H1 (cell line): ENCODE results near the gene CCDC191. TPM values are rescaled to one million over a fixed set of nuclear protein-coding genes. Genes with fewer than 3 reads are reported as not detected.

Experiments
- CTCF ChIA-PET: fragments of 300-600 bp; sonication (Branson Sonifier 250); formaldehyde crosslinking; loops from one replicate; lab custom pipeline; 2021; ENCODE audit not compliant: partially characterized antibody; lab: Charles Lee
- POLR2A ChIA-PET: fragments of 300-600 bp; sonication (Branson Sonifier 250); formaldehyde crosslinking; loops from one replicate; lab custom pipeline; 2021; ENCODE audit warnings: inconsistent platforms; ENCODE audit not compliant: partially characterized antibody; lab: Charles Lee
- DNase-seq, 2 experiments: peaks; one replicate each; pipeline versions ENCODE4 v3.0.0 to v3.0.0-alpha.2; 2010 to 2022; ENCODE audit warnings: low spot score in 2 of 2, low read depth in 1 of 2, mixed read lengths in 1 of 2
- FAIRE-seq: peaks from 2 replicates; lab custom pipeline; 2011; peaks lifted over from hg19 to GRCh38; lab: Jason Lieb, UNC
- H2AFZ ChIP-seq: 2 replicates; pipeline ENCODE4 v1.8.1; 2012; ENCODE audit warnings: low read length, inconsistent platforms
- H2AK5ac ChIP-seq: 2 replicates; pipeline ENCODE4 v1.6.1; 2013; ENCODE audit warnings: low read depth, low read length
- H2BK120ac ChIP-seq: replicated peaks from 2 replicates; pipeline ENCODE3; 2013; ENCODE audit warnings: low read depth, low read length, inconsistent platforms
- H2BK12ac ChIP-seq: 2 replicates; pipeline ENCODE4 v1.6.1; 2013; ENCODE audit warnings: low read depth, low read length
- H2BK15ac ChIP-seq: 2 replicates; pipeline ENCODE4 v1.6.1; 2013; ENCODE audit warnings: low read length
- H2BK20ac ChIP-seq: 2 replicates; pipeline ENCODE4 v1.6.1; 2013; ENCODE audit warnings: low read length
- H2BK5ac ChIP-seq: 2 replicates; pipeline ENCODE4 v1.6.1; 2013; ENCODE audit warnings: low read depth, low read length
- H3K14ac ChIP-seq: 2 replicates; pipeline ENCODE4 v1.6.1; 2013; ENCODE audit warnings: inconsistent platforms; ENCODE audit not compliant: insufficient read length
- H3K18ac ChIP-seq: 2 replicates; pipeline ENCODE4 v1.6.1; 2013; ENCODE audit warnings: low read length; ENCODE audit errors: extremely low read depth
- H3K23ac ChIP-seq: 2 replicates; pipeline ENCODE4 v1.6.1; 2013; ENCODE audit warnings: inconsistent platforms; ENCODE audit not compliant: insufficient read length
- H3K23me2 ChIP-seq: 2 replicates; pipeline ENCODE4 v1.6.1; 2013; ENCODE audit warnings: low read depth, low read length
- H3K27ac ChIP-seq: 2 replicates; pipeline ENCODE4 v1.6.1; 2011; ENCODE audit warnings: low read depth, low read length, inconsistent platforms
- H3K27me3 ChIP-seq, 4 experiments: replicated peaks in 1 of 4; 1 replicate in 1 of 4; 2 replicates in 3 of 4; pipeline versions ENCODE4 v1.6.1 to v1.8.1; 2011 to 2013; ENCODE audit warnings: low read length in 3 of 4, mild to moderate bottlenecking in 3 of 4, inconsistent platforms in 2 of 4, mixed read lengths in 2 of 4, moderate library complexity in 1 of 4; ENCODE audit not compliant: control insufficient read depth in 3 of 4, insufficient read depth in 3 of 4; ENCODE audit errors: extremely low read depth in 1 of 4
- H3K36me3 ChIP-seq, 4 experiments: 2 replicates each; pipeline versions ENCODE4 v1.6.1 to v1.8.1; 2011 to 2013; ENCODE audit warnings: mild to moderate bottlenecking in 4 of 4, low read length in 3 of 4, moderate library complexity in 2 of 4, control low read depth in 1 of 4, inconsistent platforms in 1 of 4; ENCODE audit not compliant: insufficient read depth in 4 of 4, control insufficient read depth in 2 of 4
- H3K4ac ChIP-seq: replicated peaks from 2 replicates; pipeline ENCODE3; 2013; ENCODE audit warnings: low read length, low read depth, mixed read lengths, inconsistent platforms; ENCODE audit not compliant: insufficient read length
- H3K4me1 ChIP-seq, 4 experiments: replicated peaks in 1 of 4; 1 replicate in 1 of 4; 2 replicates in 3 of 4; pipeline versions ENCODE4 v1.6.1 to v1.8.1; 2011 to 2013; ENCODE audit warnings: low read length in 3 of 4, inconsistent platforms in 2 of 4, mixed read lengths in 1 of 4; ENCODE audit not compliant: insufficient read depth in 4 of 4, control insufficient read depth in 3 of 4
- H3K4me2 ChIP-seq, 2 experiments: 2 replicates each; pipeline versions ENCODE4 v1.6.1 to v1.8.1; 2011 to 2013; ENCODE audit warnings: low read depth in 2 of 2, low read length in 2 of 2, control low read depth in 1 of 2, inconsistent platforms in 1 of 2, mild to moderate bottlenecking in 1 of 2; ENCODE audit not compliant: insufficient read depth in 1 of 2
- H3K4me3 ChIP-seq, 4 experiments: fragments of 200-600, 300-600 bp in 1 of 4; sonication (generic), shearing (Covaris generic), sonication (Bioruptor Twin) in 1 of 4; 2 replicates each; pipeline versions ENCODE4 v1.5.1 to v1.8.1; 2011 to 2016; ENCODE audit warnings: low read length in 4 of 4, low read depth in 3 of 4, control low read depth in 2 of 4, inconsistent platforms in 2 of 4, mild to moderate bottlenecking in 2 of 4, mixed read lengths in 1 of 4, moderate library complexity in 1 of 4; ENCODE audit not compliant: insufficient read depth in 2 of 4; ENCODE audit errors: extremely low read depth in 1 of 4
- H3K56ac ChIP-seq: replicated peaks from 2 replicates; pipeline ENCODE3; 2013; ENCODE audit warnings: low read depth, mild to moderate bottlenecking, mixed read lengths, low read length, inconsistent platforms; ENCODE audit not compliant: insufficient read length
- H3K79me1 ChIP-seq: 2 replicates; pipeline ENCODE4 v1.6.1; 2013; ENCODE audit warnings: low read depth, low read length, control low read depth
- H3K79me2 ChIP-seq, 2 experiments: 2 replicates each; pipeline versions ENCODE4 v1.6.1 to v1.8.1; 2012 to 2013; ENCODE audit warnings: low read length in 2 of 2, mild to moderate bottlenecking in 2 of 2, inconsistent platforms in 1 of 2; ENCODE audit not compliant: insufficient read depth in 2 of 2, control insufficient read depth in 1 of 2
- H3K9ac ChIP-seq, 4 experiments: replicated peaks in 1 of 4; 1 replicate in 1 of 4; 2 replicates in 3 of 4; pipeline versions ENCODE4 v1.6.1 to v1.8.1; 2011 to 2013; ENCODE audit warnings: low read depth in 3 of 4, low read length in 3 of 4, control low read depth in 2 of 4, mild to moderate bottlenecking in 2 of 4, moderate library complexity in 2 of 4, inconsistent platforms in 1 of 4; ENCODE audit errors: extremely low read depth in 1 of 4
- H3K9me3 ChIP-seq, 2 experiments: 2 replicates each; pipeline versions ENCODE4 v1.6.1 to v1.8.1; 2012 to 2013; ENCODE audit warnings: mild to moderate bottlenecking in 2 of 2, moderate library complexity in 2 of 2, control low read depth in 1 of 2, inconsistent platforms in 1 of 2, low read depth in 1 of 2, low read length in 1 of 2, mixed read lengths in 1 of 2; ENCODE audit not compliant: insufficient read depth in 2 of 2
- H4K20me1 ChIP-seq, 2 experiments: replicated peaks in 1 of 2; 2 replicates each; pipeline versions ENCODE3 to v1.8.1; 2011 to 2013; ENCODE audit warnings: inconsistent platforms in 2 of 2, low read length in 2 of 2, mild to moderate bottlenecking in 1 of 2; ENCODE audit not compliant: insufficient read depth in 2 of 2, control insufficient read depth in 1 of 2
- H4K5ac ChIP-seq: 2 replicates; pipeline ENCODE4 v1.6.1; 2013; ENCODE audit warnings: low read length, low read depth, mixed read lengths, inconsistent platforms; ENCODE audit not compliant: insufficient read length
- H4K8ac ChIP-seq: 2 replicates; pipeline ENCODE4 v1.8.0; 2013; ENCODE audit warnings: mild to moderate bottlenecking, moderate library complexity, low read length, inconsistent platforms; ENCODE audit not compliant: insufficient read depth; ENCODE audit errors: extremely low read depth
- H4K91ac ChIP-seq: replicated peaks from 2 replicates; pipeline ENCODE3; 2013; ENCODE audit warnings: low read length, mixed read lengths, inconsistent platforms; ENCODE audit not compliant: insufficient read length
- CBX8 ChIP-seq: fragments of 300-800, 300-1000 bp; sonication (generic); IDR thresholded peaks from 2 replicates; pipeline ENCODE4 v1.7.1; 2016; ENCODE audit warnings: low read depth, low read length, borderline replicate concordance
- GABPA ChIP-seq: IDR thresholded peaks from 2 replicates; pipeline ENCODE4 v1.6.1; 2011; ENCODE audit warnings: mild to moderate bottlenecking, low read length, moderate library complexity, borderline replicate concordance; ENCODE audit not compliant: insufficient read depth
- KDM1A ChIP-seq: fragments of 200-600, 300-600 bp; sonication (generic); IDR thresholded peaks from 2 replicates; pipeline ENCODE4 v1.7.1; 2016; ENCODE audit warnings: mild to moderate bottlenecking, low read length, borderline replicate concordance
- WGBS, 2 experiments: shearing (Covaris generic) in 1 of 2; methylation state at CpG; one replicate each; pipeline versions ENCODE4 v1.1.6 to v1.1.7; 2013 to 2015; ENCODE audit warnings: low lambda C conversion rate in 2 of 2, mixed read lengths in 2 of 2, inconsistent platforms in 1 of 2, low coverage in 1 of 2, missing lambda C conversion rate in 1 of 2; ENCODE audit not compliant: insufficient replicate concordance in 2 of 2, insufficient coverage in 1 of 2, insufficient read length in 1 of 2; ENCODE audit errors: extremely low coverage in 1 of 2, missing lambda C conversion rate in 1 of 2; 5-methylcytosine and 5-hydroxymethylcytosine counted together
- polyA plus RNA-seq, 7 experiments: library from polyadenylated mRNA; depleted of rRNA in 3 of 7; stranded (reverse) in 5 of 7; unstranded in 2 of 7; fragments of >200 nt in 5 of 7; fragments of 200-250 nt in 2 of 7; gene quantifications; 1 replicate in 5 of 7; 2 replicates in 1 of 7; 4 replicates in 1 of 7; pipeline versions ENCODE4 v1.2.1 to v1.2.3, GENCODE V29; 2011 to 2013; ENCODE audit warnings: missing spikeins in 2 of 7, mixed read lengths in 2 of 7
- total RNA-seq: library from RNA; stranded (reverse); fragmentation: NEBNext Ultra II Directional; extraction: Animal tissue kit (Norgen Biotek cat#: 25700); gene quantifications from 2 replicates; pipeline ENCODE4 v1.2.1, GENCODE V29; 2021

CCDC191 gene
- total and polyA plus RNA-seq, 2 of the 8 experiments (the other 6 are each of a cell fraction or from before 2014, with no cell fraction given): 0.65 to 1.3 TPM

GRCh38 chr3:114092151-114093015, 36.1 kb upstream of the CCDC191 start:
- Histone ChIP-seq H4K20me1 (no peaks in the 10 kb centered on the region), H3K27ac (no peak overlapping the region), H2BK15ac (peak overlapping the region; percentile 12; the same call in 1 of the 2 replicates), H3K4me2 (no peak overlapping the region), H2BK120ac (no peak overlapping the region), H2BK20ac (no peak overlapping the region), H4K5ac (no peak overlapping the region), H2BK5ac (no peak overlapping the region), H3K27me3 (no peaks in the 10 kb centered on the region), H4K91ac (no peak overlapping the region), H3K9ac (no peak overlapping the region; a peak in 1 of 7 replicates), H2BK12ac (no peak overlapping the region), H3K23me2 (no peaks in the 10 kb centered on the region), H3K56ac (no peak overlapping the region), H2AK5ac (no peak overlapping the region), H3K4me3 (no peak overlapping the region), H2AFZ (peak overlapping the region; percentile 71), H3K79me2 (no peaks in the 10 kb centered on the region), H3K36me3 (peaks cover 0 to 8% (median 3%) of the 10 kb centered on the region in 4 experiments; a peak in 2 of 8 replicates), H3K79me1 (no peaks in the 10 kb centered on the region), H3K18ac (no peak overlapping the region), H3K14ac (no peak overlapping the region), H4K8ac (no peak overlapping the region), H3K4ac (no peak overlapping the region), H3K23ac (no peak overlapping the region), H3K4me1 (no peaks in the 10 kb centered on the region; a peak in 1 of 7 replicates), H3K9me3 (no peaks in the 10 kb centered on the region)
- FAIRE-seq: no peak
- CTCF ChIA-PET: interaction anchor here (0.7 to 1.7 kb wide), 2 partner anchors 8 to 63 kb away, joined by 3 to 4 read pairs; no protein-coding TSS in a partner anchor
- 80 to 100% methylated on average over 1 to 13 of the region's 13 CpGs for WGBS, 2 experiments
- no peak for DNase-seq
- POLR2A ChIA-PET: no interaction called here
- no peak for TF ChIP-seq KDM1A
- no peak for TF ChIP-seq GABPA
- TF ChIP-seq CBX8: no peak
